HepG2 (cell line): ENCODE results near the gene PLPP3. TPM values are rescaled to one million over a fixed set of nuclear protein-coding genes. Genes with fewer than 3 reads are reported as not detected.

Experiments
- ETV5 ChIP-seq: IDR thresholded peaks from 2 replicates; pipeline ENCODE4 v1.6.1; 2018; ENCODE audit warnings: missing biosample characterization, missing genetic modification reagents, inconsistent platforms, borderline replicate concordance
- GABPA ChIP-seq, 2 experiments: IDR thresholded peaks; 2 replicates each; pipeline ENCODE4 v1.6.1; 2011 to 2016; ENCODE audit warnings: low read depth in 2 of 2, low read length in 1 of 2, missing biosample characterization in 1 of 2, missing genetic modification characterization in 1 of 2
- GFI1 ChIP-seq: sonication (generic); formaldehyde crosslinking; IDR thresholded peaks from 2 replicates; pipeline ENCODE4 v1.5.0; 2020; ENCODE audit warnings: missing genetic modification reagents, mild to moderate bottlenecking, borderline replicate concordance
- HIVEP1 ChIP-seq: sonication (generic); formaldehyde crosslinking; IDR thresholded peaks from 2 replicates; pipeline ENCODE4 v1.4.0; 2020; ENCODE audit warnings: mild to moderate bottlenecking, missing genetic modification reagents
- HMG20A ChIP-seq: IDR thresholded peaks from 2 replicates; pipeline ENCODE4 v1.6.1; 2016; ENCODE audit warnings: borderline replicate concordance
- LCORL ChIP-seq, 2 experiments: fragments of 450-650 bp in 1 of 2; sonication (generic) in 1 of 2; formaldehyde crosslinking in 1 of 2; IDR thresholded peaks; 2 replicates each; pipeline versions ENCODE4 v1.5.0 to v1.6.1; 2017 to 2020; ENCODE audit warnings: antibody characterized with exemption in 1 of 2, missing genetic modification reagents in 1 of 2
- MYNN ChIP-seq: sonication (generic); formaldehyde crosslinking; IDR thresholded peaks from 2 replicates; pipeline ENCODE4 v1.4.0; 2020; ENCODE audit warnings: mild to moderate bottlenecking, low read depth, missing genetic modification reagents
- NCOA2 ChIP-seq: sonication (generic); formaldehyde crosslinking; IDR thresholded peaks from 2 replicates; pipeline ENCODE4 v1.8.0; 2022; ENCODE audit warnings: inconsistent platforms
- NR2F2 ChIP-seq: IDR thresholded peaks from 2 replicates; pipeline ENCODE4 v1.6.1; 2012; ENCODE audit warnings: low read depth, inconsistent platforms, borderline replicate concordance
- UBTF ChIP-seq: sonication (generic); formaldehyde crosslinking; IDR thresholded peaks from 2 replicates; pipeline ENCODE4 v1.4.0; 2020; ENCODE audit warnings: mild to moderate bottlenecking, missing genetic modification reagents
- YEATS2 ChIP-seq: sonication (generic); formaldehyde crosslinking; IDR thresholded peaks from 2 replicates; pipeline ENCODE4 v1.4.0; 2020; ENCODE audit warnings: missing genetic modification reagents, borderline replicate concordance
- ZBTB1 ChIP-seq: sonication (generic); formaldehyde crosslinking; IDR thresholded peaks from 2 replicates; pipeline ENCODE4 v1.4.0; 2020; ENCODE audit warnings: missing genetic modification reagents, borderline replicate concordance
- ZBTB43 ChIP-seq: sonication (generic); formaldehyde crosslinking; conservative IDR thresholded peaks from 2 replicates; pipeline ENCODE4 v1.4.0; 2020; ENCODE audit warnings: missing genetic modification reagents
- ZBTB49 ChIP-seq: sonication (generic); formaldehyde crosslinking; IDR thresholded peaks from 2 replicates; pipeline ENCODE4 v1.4.0; 2020; ENCODE audit warnings: missing genetic modification reagents, borderline replicate concordance
- ZNF276 ChIP-seq: sonication (generic); formaldehyde crosslinking; IDR thresholded peaks from 2 replicates; pipeline ENCODE4 v1.4.0; 2020; ENCODE audit warnings: mild to moderate bottlenecking, low read depth, missing genetic modification reagents
- ZNF652 ChIP-seq: IDR thresholded peaks from 2 replicates; pipeline ENCODE4 v1.6.1; 2016; ENCODE audit warnings: low read depth, borderline replicate concordance
- ZSCAN30 ChIP-seq: sonication (generic); formaldehyde crosslinking; IDR thresholded peaks from 2 replicates; pipeline ENCODE4 v1.5.0; 2020; ENCODE audit warnings: mild to moderate bottlenecking, missing genetic modification reagents
- polyA plus RNA-seq, 8 experiments: library from polyadenylated mRNA; depleted of rRNA in 3 of 8; stranded (reverse) in 7 of 8; unstranded in 1 of 8; fragments of >200 nt; fragmentation: Illumina TruSeq in 4 of 8; extraction: Trizol in 4 of 8; gene quantifications; 2 replicates each; pipeline versions ENCODE4 v1.2.1 to v1.2.3, GENCODE V29; 2011 to 2016; ENCODE audit warnings: low read depth in 4 of 8, missing spikeins in 1 of 8, mixed read lengths in 1 of 8; ENCODE audit not compliant: insufficient read depth in 1 of 8
- total RNA-seq, 5 experiments: library from RNA; depleted of rRNA; stranded (reverse); fragments of >200 nt; fragmentation: Illumina TruSeq; extraction: Trizol; gene quantifications; 2 replicates each; pipeline ENCODE4 v1.2.3, GENCODE V29; 2016; ENCODE audit warnings: low read depth in 1 of 5
- TF ChIP-seq, protein P1 (sequence below): IDR thresholded peaks from 2 replicates; pipeline ENCODE4 v1.6.1; 2016; ENCODE audit warnings: missing biosample characterization, missing genetic modification reagents, low read depth

The PLPP3 gene
- total and polyA plus RNA-seq, 2 of the 13 experiments (the other 11 are each of a cell fraction or from before 2014, with no cell fraction given): 49.7 to 65.8 TPM

GRCh38 chr1:56448529-56449300 is 130.6 kb downstream of the PLPP3 start (continued):
- TF ChIP-seq UBTF (CRISPR knock-in tag): peak; percentile 31; the same call in 1 of the 2 replicates
- TF ChIP-seq ZNF276: no peak
- no peak for TF ChIP-seq LCORL (IDR thresholded peaks at IDR 0.05)
- TF ChIP-seq LCORL (CRISPR knock-in tag; IDR thresholded peaks at IDR 0.05): peak; percentile 84
- peak; percentile 51; the same call in 1 of the 2 replicates for TF ChIP-seq ZBTB43
- peak; percentile 71; the same call in 1 of the 2 replicates for TF ChIP-seq HIVEP1 (CRISPR knock-in tag)
- TF ChIP-seq ETV5: peak; percentile 82; the same call in 1 of the 2 replicates
- 0 out of 2 replicates have a peak, but pooled peaks have one; percentile 38 for TF ChIP-seq GFI1 (CRISPR knock-in tag)
- TF ChIP-seq NR2F2: peak; percentile 85
- no peak for TF ChIP-seq MYNN (CRISPR knock-in tag)
- peak; percentile 71; the same call in 1 of the 2 replicates for TF ChIP-seq HMG20A (CRISPR knock-in tag)
- peak; percentile 75 for TF ChIP-seq NCOA2 (CRISPR knock-in tag)
- TF ChIP-seq ZNF652 (CRISPR knock-in tag): peak; percentile 94
- TF ChIP-seq ZBTB1 (CRISPR knock-in tag): no peak
- peak; percentile 41; the same call in 1 of the 2 replicates for TF ChIP-seq ZSCAN30 (CRISPR knock-in tag)
- TF ChIP-seq, protein P1, sequence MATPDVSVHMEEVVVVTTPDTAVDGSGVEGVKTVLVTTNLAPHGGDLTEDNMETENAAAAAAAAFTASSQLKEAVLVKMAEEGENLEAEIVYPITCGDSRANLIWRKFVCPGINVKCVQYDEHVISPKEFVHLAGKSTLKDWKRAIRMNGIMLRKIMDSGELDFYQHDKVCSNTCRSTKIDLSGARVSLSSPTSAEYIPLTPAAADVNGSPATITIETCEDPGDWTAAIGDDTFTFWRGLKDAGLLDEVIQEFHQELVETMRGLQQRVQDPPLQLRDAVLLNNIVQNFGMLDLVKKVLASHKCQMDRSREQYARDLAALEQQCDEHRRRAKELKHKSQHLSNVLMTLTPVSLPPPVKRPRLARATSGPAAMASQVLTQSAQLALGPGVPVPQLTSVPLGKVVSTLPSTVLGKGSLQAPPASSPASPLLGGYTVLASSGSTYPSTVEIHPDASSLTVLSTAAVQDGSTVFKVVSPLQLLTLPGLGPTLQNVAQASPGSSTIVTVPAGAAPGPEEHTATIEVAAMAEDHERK: no peak
- TF ChIP-seq YEATS2 (CRISPR knock-in tag): no peak
- TF ChIP-seq GABPA (IDR thresholded peaks at IDR 0.05; ENCODE audit: low read depth, low read length): no peak
- TF ChIP-seq GABPA (CRISPR knock-in tag; IDR thresholded peaks at IDR 0.05; ENCODE audit: low read depth): peak; percentile 51
- TF ChIP-seq ZBTB49 (CRISPR knock-in tag): no peak
